Rectal smooth muscle tissue (tissue), 1 donor: ENCODE data around the gene SPSB2.
"Not testable (repeated sequence)": the region's sequence is repeated elsewhere in the genome, so short reads cannot be mapped to it uniquely, and the experiment has no call there.

Source experiments
- H3K27ac ChIP-seq: one replicate; pipeline ENCODE4 v1.7.0; 2013; ENCODE audit warnings: low read depth, low read length, inconsistent platforms
- H3K27me3 ChIP-seq: one replicate; pipeline ENCODE4 v1.7.0; 2013; ENCODE audit warnings: low read length; ENCODE audit not compliant: control insufficient read depth, insufficient read depth
- H3K36me3 ChIP-seq: one replicate; pipeline ENCODE4 v1.7.0; 2013; ENCODE audit warnings: low read length; ENCODE audit not compliant: control insufficient read depth, insufficient read depth
- H3K4me1 ChIP-seq: one replicate; pipeline ENCODE4 v1.7.0; 2013; ENCODE audit warnings: low read length; ENCODE audit not compliant: control insufficient read depth, insufficient read depth
- H3K4me3 ChIP-seq: one replicate; pipeline ENCODE4 v1.7.0; 2013; ENCODE audit warnings: low read length
- H3K9ac ChIP-seq: one replicate; pipeline ENCODE4 v1.7.0; 2013; ENCODE audit warnings: low read length

The SPSB2 gene

GRCh38 chr12:6892683-6893082, 19.6 kb upstream of the SPSB2 start:
- not testable (repeated sequence) for H3K9ac ChIP-seq, H3K4me1 ChIP-seq, H3K27me3 ChIP-seq, H3K36me3 ChIP-seq, H3K27ac ChIP-seq, H3K4me3 ChIP-seq

GRCh38 chr12:6891646-6892001, 18.5 kb upstream of the SPSB2 start:
- H3K4me3 ChIP-seq: peak overlapping the region; percentile 56
- no peaks in the 10 kb centered on the region for H3K4me1 ChIP-seq
- H3K9ac ChIP-seq: peak overlapping the region; percentile 10
- H3K36me3 ChIP-seq: no peaks in the 10 kb centered on the region
- peak overlapping the region; percentile 69 for H3K27ac ChIP-seq
- no peaks in the 10 kb centered on the region for H3K27me3 ChIP-seq

DNA sequence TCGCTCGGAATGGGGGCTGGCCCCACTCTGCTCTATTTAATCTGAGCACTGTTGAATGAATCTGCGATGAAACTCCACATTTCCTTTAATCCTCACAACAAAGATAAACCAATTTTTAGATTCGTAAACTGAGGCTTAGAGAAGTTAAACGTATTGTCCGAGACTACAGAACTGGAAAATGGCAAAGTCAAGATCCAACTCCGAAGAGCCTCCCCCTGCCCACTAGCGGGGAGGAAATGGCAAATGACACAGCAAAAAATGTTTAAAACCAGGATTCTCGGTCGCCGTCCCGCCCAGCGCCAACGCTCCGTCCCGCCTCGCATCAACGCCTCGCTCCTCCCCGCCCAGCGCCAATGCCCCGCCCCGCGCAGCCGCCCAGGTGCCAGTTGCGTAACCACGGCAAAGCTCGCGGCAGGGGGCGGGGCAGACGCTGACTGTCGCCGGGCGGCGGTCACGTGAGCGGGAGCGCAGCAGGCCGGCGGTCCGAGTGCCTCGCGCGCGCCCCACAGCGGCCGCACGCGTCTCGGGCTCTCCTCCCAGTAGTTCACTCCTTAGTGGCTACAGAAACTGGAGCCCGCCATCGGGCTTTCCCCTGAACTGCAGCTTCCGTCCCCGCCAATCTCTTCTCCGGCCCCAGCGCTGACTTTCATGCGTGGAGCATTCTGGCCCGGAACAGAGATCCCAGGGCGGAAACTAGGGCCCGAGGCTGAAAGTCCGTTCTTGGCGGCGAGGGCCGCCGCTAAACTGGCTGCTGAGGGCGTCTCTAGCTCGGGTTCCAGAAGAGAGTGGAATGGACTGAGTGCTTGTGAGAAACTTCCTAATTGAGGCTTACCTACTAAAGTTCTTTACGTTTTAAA, 17.9 kb upstream of the SPSB2 start:
- H3K36me3 ChIP-seq: no peaks in the 10 kb centered on the region
- peak overlapping the region; percentile 78 for H3K9ac ChIP-seq
- peak overlapping the region; percentile 72 for H3K4me3 ChIP-seq
- H3K27me3 ChIP-seq: no peaks in the 10 kb centered on the region
- no peaks in the 10 kb centered on the region for H3K4me1 ChIP-seq
- H3K27ac ChIP-seq: peak overlapping the region; percentile 84

GRCh38 chr12:6889775-6890573, 16.9 kb upstream of the SPSB2 start:
- H3K9ac ChIP-seq, H3K4me1 ChIP-seq, H3K36me3 ChIP-seq, H3K4me3 ChIP-seq, H3K27me3 ChIP-seq: not testable (repeated sequence)
- peak overlapping the region; percentile 84 for H3K27ac ChIP-seq

DNA sequence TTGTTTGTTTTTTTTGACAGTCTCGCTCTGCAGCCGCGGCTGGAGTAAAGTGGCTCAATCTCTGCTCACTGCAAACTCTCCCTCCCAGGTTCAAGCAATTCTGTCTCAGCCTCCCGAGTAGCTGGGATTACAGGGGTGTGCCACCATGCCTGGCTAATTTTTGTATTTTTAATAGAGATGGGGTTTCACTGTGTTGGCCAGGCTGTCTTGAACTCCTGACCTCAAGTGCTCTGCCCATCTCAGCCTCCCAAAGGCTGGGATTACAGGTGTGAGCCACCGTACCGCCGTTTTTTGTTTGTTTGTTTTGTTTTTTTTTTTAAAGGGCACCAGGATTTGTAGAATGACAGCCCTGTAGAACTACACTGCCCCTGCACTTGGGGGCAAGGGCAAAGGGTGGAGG, 15.7 kb upstream of the SPSB2 start:
- not testable (repeated sequence) for H3K9ac ChIP-seq, H3K4me1 ChIP-seq, H3K27ac ChIP-seq, H3K27me3 ChIP-seq, H3K36me3 ChIP-seq, H3K4me3 ChIP-seq

GRCh38 chr12:6888360-6888759, 15.3 kb upstream of the SPSB2 start:
- Histone ChIP-seq H3K36me3 (peaks cover 3% of the 10 kb centered on the region), H3K27ac (no peak overlapping the region), H3K4me1 (no peaks in the 10 kb centered on the region), H3K9ac (no peak overlapping the region), H3K27me3 (no peaks in the 10 kb centered on the region), H3K4me3 (no peak overlapping the region)

DNA sequence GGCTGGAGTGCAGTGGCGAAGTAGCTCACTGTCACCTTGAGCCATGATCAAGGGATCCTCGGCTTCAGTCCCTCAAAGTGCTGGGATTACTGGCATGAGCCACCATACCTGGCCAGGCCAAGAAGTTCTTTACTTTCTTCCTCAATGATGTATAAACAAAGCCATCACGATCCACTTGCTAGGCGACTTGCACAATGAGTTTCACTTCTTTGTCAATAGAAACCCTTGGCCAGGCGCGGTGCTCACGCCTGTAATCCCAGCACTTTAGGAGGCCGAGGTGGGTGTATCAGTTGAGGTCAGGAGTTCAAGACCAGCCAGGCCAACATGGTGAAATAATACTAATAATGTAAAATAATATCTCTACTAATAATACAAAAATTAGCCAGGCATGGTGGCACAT, 14.4 kb upstream of the SPSB2 start:
- H3K27me3 ChIP-seq: no peaks in the 10 kb centered on the region
- no peak overlapping the region for H3K9ac ChIP-seq
- H3K4me1 ChIP-seq: no peaks in the 10 kb centered on the region
- H3K4me3 ChIP-seq: no peak overlapping the region
- no peak overlapping the region for H3K27ac ChIP-seq
- peaks cover 3% of the 10 kb centered on the region for H3K36me3 ChIP-seq

- not testable (repeated sequence) for H3K9ac ChIP-seq, H3K4me3 ChIP-seq, H3K27ac ChIP-seq, H3K27me3 ChIP-seq, H3K36me3 ChIP-seq, H3K4me1 ChIP-seq
These were observed 13.3 kb upstream of the SPSB2 start for GRCh38 chr12:6886206-6886999.

DNA sequence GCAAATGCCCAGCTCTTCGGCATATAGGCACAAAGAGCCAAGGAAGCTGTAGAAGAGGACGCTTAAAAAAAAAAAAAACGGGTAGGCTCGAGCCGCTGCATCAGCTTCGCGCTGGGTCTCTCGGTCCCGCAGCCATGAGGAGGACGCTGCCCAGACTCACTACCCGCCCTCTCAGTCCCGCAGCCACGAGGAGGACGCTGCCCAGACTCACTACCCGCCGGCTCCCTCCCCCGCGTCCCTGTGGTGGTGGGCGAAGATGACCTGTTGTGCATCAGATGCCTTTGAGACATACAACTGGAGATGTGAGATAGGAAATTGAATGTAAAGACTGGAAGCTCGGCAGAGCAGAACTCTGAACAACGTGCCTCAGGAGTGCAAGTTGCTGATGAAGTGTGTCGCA, 11.4 kb upstream of the SPSB2 start:
- Histone ChIP-seq H3K9ac (no peak overlapping the region), H3K27me3 (no peaks in the 10 kb centered on the region), H3K27ac (no peak overlapping the region), H3K36me3 (peaks cover 3% of the 10 kb centered on the region), H3K4me1 (no peaks in the 10 kb centered on the region), H3K4me3 (no peak overlapping the region)

DNA sequence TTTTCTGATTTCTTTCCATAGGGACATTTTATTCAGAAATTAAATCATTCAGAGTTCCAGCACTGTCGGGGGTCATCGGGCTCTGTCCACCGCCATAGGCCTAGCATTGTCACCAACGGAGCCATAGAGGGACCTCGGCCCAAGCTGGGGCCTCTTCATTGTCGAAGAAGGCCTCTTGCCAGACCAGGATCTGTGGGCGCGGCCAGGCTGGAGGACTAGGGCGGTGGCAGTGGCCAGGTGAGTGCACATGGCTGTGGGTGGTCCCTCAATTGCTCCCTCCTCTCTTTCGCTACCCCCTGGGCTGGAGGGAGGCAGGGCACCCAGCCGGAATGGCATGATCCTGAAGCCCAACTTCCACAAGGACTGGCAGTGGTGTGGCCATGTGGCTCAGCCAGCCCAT, 10.6 kb upstream of the SPSB2 start:
- H3K36me3 ChIP-seq: peaks cover 3% of the 10 kb centered on the region
- H3K27me3 ChIP-seq: no peaks in the 10 kb centered on the region
- H3K27ac ChIP-seq: no peak overlapping the region
- no peak overlapping the region for H3K9ac ChIP-seq
- H3K4me3 ChIP-seq: no peak overlapping the region
- H3K4me1 ChIP-seq: no peaks in the 10 kb centered on the region

- Histone ChIP-seq H3K27me3 (no peaks in the 10 kb centered on the region), H3K9ac (no peak overlapping the region), H3K36me3 (peaks cover 3% of the 10 kb centered on the region), H3K4me1 (no peaks in the 10 kb centered on the region), H3K4me3 (no peak overlapping the region), H3K27ac (no peak overlapping the region)
These were observed 10.1 kb upstream of the SPSB2 start for GRCh38 chr12:6883252-6883651.

DNA sequence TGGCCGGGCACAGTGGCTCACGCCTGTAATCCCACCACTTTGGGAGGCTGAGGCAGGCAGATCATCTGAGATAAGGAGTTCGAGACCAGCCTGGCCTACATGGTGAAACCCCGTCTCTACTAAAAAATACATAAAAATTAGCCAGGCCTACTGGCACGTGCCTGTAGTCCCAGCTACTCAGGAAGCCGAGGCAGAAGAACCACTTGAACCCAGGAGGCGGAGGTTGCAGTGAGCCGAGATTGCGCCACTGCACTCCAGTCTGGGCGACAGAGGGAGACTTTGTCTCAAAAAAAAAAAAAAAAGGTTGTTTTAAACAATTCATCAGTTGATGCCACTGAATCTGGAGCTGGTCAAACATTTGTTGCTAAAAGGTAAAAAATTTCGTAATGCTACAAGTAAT, 6.7 kb upstream of the SPSB2 start:
- H3K27me3 ChIP-seq, H3K4me1 ChIP-seq, H3K36me3 ChIP-seq, H3K27ac ChIP-seq, H3K4me3 ChIP-seq, H3K9ac ChIP-seq: not testable (repeated sequence)
